PC-9 (cell line): ENCODE results near the gene DDX49. TPM values are rescaled to one million over a fixed set of nuclear protein-coding genes. Genes with fewer than 3 reads are reported as not detected.

Source experiments
- BruUV-seq: library from RNA; stranded (reverse); fragments of 400-500 nt; replicated peaks from 2 replicates; lab custom pipeline; 2021; lab: Mats Ljungman, UMichigan
- CTCF ChIA-PET: fragments of 300-600 bp; sonication (Branson Sonifier 250); formaldehyde crosslinking; loops from one replicate; lab custom pipeline; 2022; ENCODE audit warnings: antibody characterized with exemption; lab: Charles Lee
- POLR2A ChIA-PET: fragments of 300-600 bp; sonication (Branson Sonifier 250); formaldehyde crosslinking; loops from one replicate; lab custom pipeline; 2022; ENCODE audit warnings: antibody characterized with exemption; ENCODE audit not compliant: unreplicated experiment; lab: Charles Lee
- DNase-seq, 2 experiments: peaks; one replicate each; pipeline versions ENCODE4 v3.0.0 to v3.0.0-alpha.2; 2015 to 2022; ENCODE audit warnings: mixed read lengths in 1 of 2
- H2AFZ ChIP-seq: fragments of 200-600 bp; sonication (generic); 2 replicates; pipeline ENCODE4 v1.8.1; 2017; ENCODE audit warnings: antibody characterized with exemption
- H3F3A ChIP-seq: fragments of 200-600 bp; sonication (generic); 2 replicates; pipeline ENCODE4 v1.8.1; 2017; ENCODE audit warnings: antibody characterized with exemption, mild to moderate bottlenecking, low read depth; ENCODE audit not compliant: insufficient read depth
- H3K27ac ChIP-seq: fragments of 200-600 bp; sonication (generic); 2 replicates; pipeline ENCODE4 v1.6.1; 2016; ENCODE audit warnings: mixed run types
- H3K27me3 ChIP-seq: fragments of 200-600 bp; sonication (generic); 2 replicates; pipeline ENCODE4 v1.6.1; 2016; ENCODE audit warnings: low read depth, mixed run types; ENCODE audit not compliant: insufficient read depth
- H3K36me3 ChIP-seq: fragments of 200-600 bp; sonication (generic); 2 replicates; pipeline ENCODE4 v1.6.1; 2016; ENCODE audit warnings: low read depth, mixed run types
- H3K4me1 ChIP-seq: fragments of 200-600 bp; sonication (generic); replicated peaks from 2 replicates; pipeline ENCODE4 v1.6.1; 2016; ENCODE audit warnings: mixed run types; ENCODE audit not compliant: insufficient read depth
- H3K4me2 ChIP-seq: fragments of 200-600 bp; sonication (generic); 2 replicates; pipeline ENCODE4 v1.6.1; 2017; ENCODE audit warnings: mixed run types
- H3K4me3 ChIP-seq: fragments of 200-600 bp; sonication (generic); 2 replicates; pipeline ENCODE4 v1.6.1; 2016; ENCODE audit warnings: mixed run types
- H3K79me2 ChIP-seq: fragments of 200-600 bp; sonication (generic); 2 replicates; pipeline ENCODE4 v1.6.1; 2017; ENCODE audit warnings: low read depth, mixed run types
- H3K9me2 ChIP-seq: fragments of 200-600 bp; sonication (generic); 2 replicates; pipeline ENCODE4 v1.8.1; 2017; ENCODE audit warnings: mild to moderate bottlenecking; ENCODE audit not compliant: insufficient read depth
- H3K9me3 ChIP-seq: fragments of 200-600 bp; sonication (generic); 2 replicates; pipeline ENCODE4 v1.8.1; 2016; ENCODE audit warnings: low read depth; ENCODE audit not compliant: insufficient read depth
- H4K20me1 ChIP-seq: fragments of 200-600 bp; sonication (generic); 2 replicates; pipeline ENCODE4 v1.8.1; 2017; ENCODE audit not compliant: insufficient read depth
- CTCF ChIP-seq: fragments of 200-600 bp; sonication (generic); conservative IDR thresholded peaks from 2 replicates; pipeline ENCODE4 v1.6.1; 2017; ENCODE audit warnings: mixed run types, antibody characterized with exemption, mild to moderate bottlenecking, moderate library complexity
- EZH2 ChIP-seq: fragments of 200-600 bp; sonication (generic); IDR thresholded peaks from 2 replicates; pipeline ENCODE4 v1.8.0; 2017; ENCODE audit warnings: antibody characterized with exemption, low read depth
- intact Hi-C: fragments of 100-400 bp; cut with micrococcal nuclease; formaldehyde crosslinking; loops from one replicate; pipeline ENCODE4 v1.10.0; 2022; ENCODE audit not compliant: unreplicated experiment
- total RNA-seq: library from RNA; stranded (reverse); gene quantifications from 2 replicates; pipeline ENCODE4 v1.2.3, GENCODE V29; 2021

DDX49 gene
- total RNA-seq, 1 experiment from 2014 or later = 41.2 TPM

GRCh38 chr19:18876865-18877264, 42.6 kb upstream of the DDX49 start:
- intact Hi-C loops = no loop called here
- no peaks in the 10 kb centered on the region for H3K27me3 ChIP-seq
- H4K20me1 ChIP-seq = peaks cover 34% of the 10 kb centered on the region
- no peak for DNase-seq
- no peaks in the 10 kb centered on the region for H3K9me3 ChIP-seq
- H3K4me3 ChIP-seq = no peak overlapping the region
- no peak overlapping the region for H2AFZ ChIP-seq
- TF ChIP-seq CTCF (no peak), EZH2 (no peak)
- ChIA-PET CTCF (interaction anchor here (0.7 kb wide), 1 partner anchor 110 kb away, joined by 3 read pairs; no protein-coding TSS in a partner anchor), POLR2A (no interaction called here)
- H3K4me1 ChIP-seq = no peaks in the 10 kb centered on the region
- H3K9me2 ChIP-seq = no peaks in the 10 kb centered on the region
- BruUV-seq = no TSS peak
- H3F3A ChIP-seq = peaks cover 65% of the 10 kb centered on the region
- H3K36me3 ChIP-seq = no peaks in the 10 kb centered on the region
- no peak overlapping the region for H3K27ac ChIP-seq
- no peak overlapping the region for H3K4me2 ChIP-seq
- no peaks in the 10 kb centered on the region for H3K79me2 ChIP-seq

GRCh38 chr19:18878058-18878797, 41.3 kb upstream of the DDX49 start:
- BruUV-seq = no TSS peak

GRCh38 chr19:18878858-18879578, 40.5 kb upstream of the DDX49 start:
- Histone ChIP-seq H3K9me2 (no peaks in the 10 kb centered on the region), H3K27ac (no peak overlapping the region), H3K27me3 (no peaks in the 10 kb centered on the region), H3K9me3 (no peaks in the 10 kb centered on the region), H2AFZ (no peak overlapping the region), H3K36me3 (no peaks in the 10 kb centered on the region), H3K4me1 (no peaks in the 10 kb centered on the region), H4K20me1 (peaks cover 27% of the 10 kb centered on the region; the same call in 1 of the 2 replicates), H3F3A (peaks cover 53% of the 10 kb centered on the region), H3K4me2 (no peak overlapping the region), H3K79me2 (no peaks in the 10 kb centered on the region), H3K4me3 (no peak overlapping the region)
- BruUV-seq = no TSS peak
- no peak for DNase-seq
- TF ChIP-seq CTCF (no peak), EZH2 (no peak)
- intact Hi-C loops = no loop called here
- ChIA-PET CTCF (no interaction called here), POLR2A (no interaction called here)

More at GRCh38 chr19:18878058-18878797, 41.3 kb upstream of the DDX49 start:
- POLR2A ChIA-PET = no interaction called here
- Histone ChIP-seq H3K9me3 (no peaks in the 10 kb centered on the region), H3F3A (peaks cover 61% of the 10 kb centered on the region), H3K4me1 (no peaks in the 10 kb centered on the region), H2AFZ (no peak overlapping the region), H4K20me1 (peaks cover 31% of the 10 kb centered on the region; the same call in 1 of the 2 replicates), H3K9me2 (no peaks in the 10 kb centered on the region), H3K27me3 (no peaks in the 10 kb centered on the region), H3K27ac (no peak overlapping the region), H3K36me3 (no peaks in the 10 kb centered on the region), H3K4me2 (no peak overlapping the region), H3K4me3 (no peak overlapping the region), H3K79me2 (no peaks in the 10 kb centered on the region)
- CTCF ChIA-PET = no interaction called here
- intact Hi-C loops = no loop called here
- TF ChIP-seq EZH2 (no peak), CTCF (no peak)
- no peak for DNase-seq
